Measurements from ENCODE around the gene PPFIBP2.

GRCh38 chr11:7493670-7494069, 20.1 kb upstream of the PPFIBP2 start:
- TF ChIP-seq TSHZ2 (CRISPR knock-in tag; IDR thresholded peaks at IDR 0.05) = no peak
- no peak for TF ChIP-seq CREB5 (CRISPR knock-in tag; IDR thresholded peaks at IDR 0.05; ENCODE audit: low read depth)
- TF ChIP-seq RARB (CRISPR knock-in tag; IDR thresholded peaks at IDR 0.05) = no peak
- TF ChIP-seq ISL1 (CRISPR knock-in tag; IDR thresholded peaks at IDR 0.05) = no peak
- TF ChIP-seq BACH2 (CRISPR knock-in tag; IDR thresholded peaks at IDR 0.05; ENCODE audit: borderline replicate concordance) = no peak
- no peak for TF ChIP-seq TCF4 (CRISPR knock-in tag; IDR thresholded peaks at IDR 0.05; ENCODE audit: borderline replicate concordance)
- no peak for TF ChIP-seq SNAI2 (CRISPR knock-in tag; IDR thresholded peaks at IDR 0.05)

Measured in SK-N-SH treated with all-trans-retinoic acid at 6 μM for 48 hours (cell line).